Kidney (tissue), 14 donors: Measurements from ENCODE around the gene PCNX3. TPM values are rescaled to one million over a fixed set of nuclear protein-coding genes. Genes with fewer than 3 reads are reported as not detected.

ENCODE experiments used
- DNase-seq, 5 donors: peaks; one replicate each; pipeline ENCODE4 v3.0.0-alpha.2; 2013 to 2020
- FAIRE-seq: peaks from 2 replicates; lab custom pipeline; 2012; peaks lifted over from hg19 to GRCh38; lab: Jason Lieb, UNC
- H3K27ac ChIP-seq, 2 donors: one replicate each; pipeline ENCODE4 v1.7.0; 2013; ENCODE audit warnings: low read depth in 2 of 2, low read length in 2 of 2, inconsistent platforms in 1 of 2
- H3K27me3 ChIP-seq: one replicate; pipeline ENCODE4 v1.7.1; 2013; ENCODE audit warnings: low read length, inconsistent platforms; ENCODE audit not compliant: control insufficient read depth, insufficient read depth
- H3K36me3 ChIP-seq, 3 donors: one replicate each; pipeline versions ENCODE4 v1.7.0 to v1.7.1; 2013; ENCODE audit warnings: low read length in 3 of 3, control low read depth in 1 of 3, inconsistent platforms in 1 of 3; ENCODE audit not compliant: insufficient read depth in 3 of 3, control insufficient read depth in 2 of 3
- H3K4me1 ChIP-seq, 3 donors: one replicate each; pipeline versions ENCODE4 v1.7.0 to v1.7.1; 2013; ENCODE audit warnings: low read length in 3 of 3, inconsistent platforms in 1 of 3, low read depth in 1 of 3; ENCODE audit not compliant: control insufficient read depth in 2 of 3, insufficient read depth in 2 of 3
- H3K4me3 ChIP-seq, 3 donors: one replicate each; pipeline versions ENCODE4 v1.7.0 to v1.8.1; 2013; ENCODE audit warnings: low read length in 3 of 3, control low read depth in 1 of 3, inconsistent platforms in 1 of 3
- H3K9ac ChIP-seq, 3 donors: one replicate each; pipeline versions ENCODE4 v1.7.0 to v1.7.1; 2013; ENCODE audit warnings: low read length in 3 of 3, control low read depth in 1 of 3, inconsistent platforms in 1 of 3
- H3K9me3 ChIP-seq, 3 donors: one replicate each; pipeline versions ENCODE4 v1.7.0 to v1.7.1; 2013; ENCODE audit warnings: low read length in 3 of 3, control low read depth in 1 of 3, inconsistent platforms in 1 of 3; ENCODE audit not compliant: control insufficient read depth in 2 of 3, insufficient read depth in 1 of 3
- intact Hi-C: fragments of 100-400 bp; cut with DNase I; formaldehyde crosslinking; loops from one replicate; pipeline ENCODE4 v1.11.1; 2022
- polyA plus RNA-seq: library from polyadenylated mRNA; stranded (reverse); fragments of 350-450 nt; fragmentation: Illumina TruSeq; extraction: RNeasy Lipid Tissue Mini Kit (QIAGEN cat#74804); gene quantifications from one replicate; pipeline ENCODE4 v1.2.3, GENCODE V29; 2014; ENCODE audit warnings: low read depth, low replicate concordance; ENCODE audit not compliant: insufficient read depth
- total RNA-seq: library from RNA; stranded (reverse); fragmentation: NEBNext Ultra II Directional; extraction: Animal tissue kit (Norgen Biotek cat#: 25700); gene quantifications from one replicate; pipeline ENCODE4 v1.2.1, GENCODE V29; 2021
- TF ChIP-seq, protein P1 (sequence below): IDR thresholded peaks from 3 replicates; pipeline ENCODE4 v1.5.1; 2012; ENCODE audit warnings: mild to moderate bottlenecking, moderate library complexity, borderline replicate concordance; ENCODE audit not compliant: insufficient read depth; ENCODE audit errors: extremely low read depth
- donor health status: control.
- donor health status: control.
- donor health status: control.
- donor health status: control.
- donor health status: control.
- donor health status: DM: yes; HTN: yes; CAD: no.
- donor health status: Normal renal cell carcinoma (clear cell type).

PCNX3 gene
- total and polyA plus RNA-seq, 2 donors from 2014 or later: 13.6 to 44.4 TPM

DNA sequence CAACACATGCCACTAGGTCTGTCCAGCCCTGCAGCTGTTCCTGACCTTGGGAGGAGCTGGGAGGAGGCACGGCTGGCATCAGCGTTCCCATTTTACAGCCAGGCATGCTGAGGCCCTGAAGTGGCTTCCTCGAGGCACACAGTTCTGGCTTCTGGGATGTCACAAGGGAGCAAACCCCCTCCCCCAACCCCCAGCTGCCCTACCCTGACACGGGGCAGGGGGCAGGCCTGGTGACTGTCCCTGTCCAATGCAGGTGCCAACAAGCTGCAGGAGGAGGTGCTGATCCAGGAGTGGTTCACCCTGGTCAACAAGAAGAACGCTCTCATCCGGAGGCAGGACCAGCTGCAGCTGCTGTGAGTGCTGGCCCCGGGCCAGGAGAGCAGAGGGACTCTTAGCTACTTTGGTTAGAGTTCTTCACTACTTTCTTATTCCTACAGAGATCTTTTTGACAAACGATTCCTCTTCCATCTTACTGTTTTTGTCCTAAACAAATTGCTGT lies 25.3 kb upstream of the PCNX3 start:
- peaks cover 0 to 13% (median 0%) of the 10 kb centered on the region in 3 donors for H3K4me1 ChIP-seq
- intact Hi-C loops: no loop called here
- no peaks in the 10 kb centered on the region for H3K36me3 ChIP-seq

DNA sequence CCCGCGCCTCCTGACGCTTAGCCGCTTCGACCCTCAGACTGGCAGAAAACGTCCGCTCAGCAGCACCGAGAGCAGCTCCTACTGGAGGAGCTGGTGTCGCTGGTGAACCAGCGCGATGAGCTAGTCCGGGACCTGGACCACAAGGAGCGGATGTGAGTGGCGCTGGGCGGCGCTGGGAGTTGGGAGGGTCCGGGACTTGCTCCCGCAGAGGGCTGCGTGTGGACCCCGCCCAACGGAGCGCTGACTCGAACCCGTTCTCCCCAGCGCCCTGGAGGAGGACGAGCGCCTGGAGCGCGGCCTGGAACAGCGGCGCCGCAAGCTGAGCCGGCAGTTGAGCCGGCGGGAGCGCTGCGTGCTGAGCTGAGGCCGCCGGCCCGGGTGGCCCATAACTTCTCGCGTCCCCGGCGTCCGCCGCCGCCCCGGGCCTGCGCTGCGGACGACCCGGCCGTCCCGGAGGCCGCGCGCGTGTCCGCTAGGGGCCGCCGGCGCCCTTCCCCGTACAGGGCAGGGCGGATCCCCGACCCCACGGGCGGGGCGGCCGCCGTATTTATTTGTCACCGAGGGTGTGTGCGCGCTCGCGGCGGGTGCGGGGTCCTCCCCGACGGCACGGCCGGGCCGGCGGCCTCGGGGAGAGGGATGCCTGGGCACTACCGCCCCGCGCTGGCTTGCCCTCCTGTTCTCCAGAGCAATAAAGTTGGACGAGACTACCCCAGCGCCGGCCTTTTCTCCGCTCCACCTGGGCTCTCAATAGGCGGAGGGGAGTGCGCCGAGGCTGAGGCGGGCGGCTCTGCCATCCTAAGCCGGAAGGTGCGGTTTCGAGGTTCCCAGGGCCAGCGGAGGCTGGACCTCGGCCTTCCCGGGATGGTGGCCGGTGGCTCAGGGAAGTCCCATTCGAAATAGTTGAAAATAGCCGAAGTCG lies 23.4 kb upstream of the PCNX3 start:
- H3K4me1 ChIP-seq: peaks cover 0 to 11% (median 0%) of the 10 kb centered on the region in 3 donors
- H3K36me3 ChIP-seq: no peaks in the 10 kb centered on the region
- intact Hi-C loops: no loop called here
- DNase-seq (peak; percentile 64 to 84 (median 73)), FAIRE-seq (no peak)
- H3K9me3 ChIP-seq: no peaks in the 10 kb centered on the region
- H3K4me3 ChIP-seq: no peak overlapping the region
- no peaks in the 10 kb centered on the region for H3K27me3 ChIP-seq
- TF ChIP-seq, protein P1, sequence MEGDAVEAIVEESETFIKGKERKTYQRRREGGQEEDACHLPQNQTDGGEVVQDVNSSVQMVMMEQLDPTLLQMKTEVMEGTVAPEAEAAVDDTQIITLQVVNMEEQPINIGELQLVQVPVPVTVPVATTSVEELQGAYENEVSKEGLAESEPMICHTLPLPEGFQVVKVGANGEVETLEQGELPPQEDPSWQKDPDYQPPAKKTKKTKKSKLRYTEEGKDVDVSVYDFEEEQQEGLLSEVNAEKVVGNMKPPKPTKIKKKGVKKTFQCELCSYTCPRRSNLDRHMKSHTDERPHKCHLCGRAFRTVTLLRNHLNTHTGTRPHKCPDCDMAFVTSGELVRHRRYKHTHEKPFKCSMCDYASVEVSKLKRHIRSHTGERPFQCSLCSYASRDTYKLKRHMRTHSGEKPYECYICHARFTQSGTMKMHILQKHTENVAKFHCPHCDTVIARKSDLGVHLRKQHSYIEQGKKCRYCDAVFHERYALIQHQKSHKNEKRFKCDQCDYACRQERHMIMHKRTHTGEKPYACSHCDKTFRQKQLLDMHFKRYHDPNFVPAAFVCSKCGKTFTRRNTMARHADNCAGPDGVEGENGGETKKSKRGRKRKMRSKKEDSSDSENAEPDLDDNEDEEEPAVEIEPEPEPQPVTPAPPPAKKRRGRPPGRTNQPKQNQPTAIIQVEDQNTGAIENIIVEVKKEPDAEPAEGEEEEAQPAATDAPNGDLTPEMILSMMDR: peak; percentile 8
- no peak overlapping the region for H3K9ac ChIP-seq
- H3K27ac ChIP-seq: peak overlapping the region in 1 of 2 donors; percentile 45

More for the DNA sequence above, 25.3 kb upstream of the PCNX3 start:
- H3K27me3 ChIP-seq: no peaks in the 10 kb centered on the region
- TF ChIP-seq, protein P1: no peak
- no peak for FAIRE-seq
- H3K9me3 ChIP-seq: no peaks in the 10 kb centered on the region
- H3K4me3 ChIP-seq: no peak overlapping the region
- DNase-seq: peak in 2 of 5 donors; percentile 84 to 86
- no peak overlapping the region for H3K9ac ChIP-seq
- H3K27ac ChIP-seq: no peak overlapping the region

DNA sequence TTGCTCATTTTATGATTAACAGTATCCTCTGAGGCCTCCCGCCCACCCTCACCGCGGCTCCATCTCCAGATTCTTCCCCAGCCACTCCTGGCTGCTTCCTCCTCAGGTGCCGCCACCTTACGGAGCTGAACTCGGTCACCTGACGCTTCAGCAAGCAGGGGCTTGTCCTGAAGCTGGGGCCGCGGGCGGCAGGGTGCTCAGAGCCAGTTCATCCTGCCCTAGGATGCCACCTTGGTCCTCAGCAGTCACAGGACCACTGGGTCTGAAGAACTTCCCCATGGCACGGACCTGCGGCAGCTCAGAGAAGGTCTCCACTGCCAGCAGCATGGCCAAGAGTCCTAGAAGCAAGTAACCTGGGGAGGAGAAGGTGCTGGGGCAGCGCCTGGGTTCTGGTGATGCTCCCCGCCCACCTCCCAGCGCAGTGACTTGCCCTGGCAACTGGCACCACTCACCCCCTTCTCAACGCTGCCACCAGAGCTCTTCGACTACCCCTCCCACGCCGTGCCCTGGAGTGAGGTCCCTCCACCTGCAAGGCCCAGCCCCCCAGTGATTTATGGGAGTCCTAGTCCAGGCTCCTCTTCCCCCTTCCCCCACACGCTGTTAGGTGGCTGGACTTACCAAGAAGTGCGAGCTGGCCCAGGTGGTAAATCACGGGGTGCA lies 22.6 kb upstream of the PCNX3 start:
- Histone ChIP-seq H3K4me3 (no peak overlapping the region), H3K27me3 (no peaks in the 10 kb centered on the region), H3K9ac (no peak overlapping the region), H3K9me3 (no peaks in the 10 kb centered on the region), H3K27ac (no peak overlapping the region), H3K36me3 (peaks cover 0 to 7% (median 0%) of the 10 kb centered on the region in 3 donors), H3K4me1 (peaks cover 0 to 8% (median 0%) of the 10 kb centered on the region in 3 donors)
- TF ChIP-seq, protein P1: no peak
- intact Hi-C loops: no loop called here
- FAIRE-seq (no peak), DNase-seq (peak in 3 of 5 donors; percentile 43 to 78 (median 68))
